Measurements from ENCODE around the gene SMIM14.

GRCh38 chr4:39516407-39516966, 122.2 kb downstream of the SMIM14 start:
- TF ChIP-seq, protein P1, sequence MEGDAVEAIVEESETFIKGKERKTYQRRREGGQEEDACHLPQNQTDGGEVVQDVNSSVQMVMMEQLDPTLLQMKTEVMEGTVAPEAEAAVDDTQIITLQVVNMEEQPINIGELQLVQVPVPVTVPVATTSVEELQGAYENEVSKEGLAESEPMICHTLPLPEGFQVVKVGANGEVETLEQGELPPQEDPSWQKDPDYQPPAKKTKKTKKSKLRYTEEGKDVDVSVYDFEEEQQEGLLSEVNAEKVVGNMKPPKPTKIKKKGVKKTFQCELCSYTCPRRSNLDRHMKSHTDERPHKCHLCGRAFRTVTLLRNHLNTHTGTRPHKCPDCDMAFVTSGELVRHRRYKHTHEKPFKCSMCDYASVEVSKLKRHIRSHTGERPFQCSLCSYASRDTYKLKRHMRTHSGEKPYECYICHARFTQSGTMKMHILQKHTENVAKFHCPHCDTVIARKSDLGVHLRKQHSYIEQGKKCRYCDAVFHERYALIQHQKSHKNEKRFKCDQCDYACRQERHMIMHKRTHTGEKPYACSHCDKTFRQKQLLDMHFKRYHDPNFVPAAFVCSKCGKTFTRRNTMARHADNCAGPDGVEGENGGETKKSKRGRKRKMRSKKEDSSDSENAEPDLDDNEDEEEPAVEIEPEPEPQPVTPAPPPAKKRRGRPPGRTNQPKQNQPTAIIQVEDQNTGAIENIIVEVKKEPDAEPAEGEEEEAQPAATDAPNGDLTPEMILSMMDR (IDR thresholded peaks at IDR 0.05; ENCODE audit: poor library complexity): no peak
- TF ChIP-seq EZH2 (IDR thresholded peaks at IDR 0.05; ENCODE audit: borderline replicate concordance): no peak
- no peak for TF ChIP-seq EZH2phosphoT487 (IDR thresholded peaks at IDR 0.05; ENCODE audit: low read depth, severe bottlenecking, unreplicated experiment)

All from hepatocyte (in vitro differentiated cells).